ENCODE measurements around the gene JAKMIP2.

The JAKMIP2 gene

DNA sequence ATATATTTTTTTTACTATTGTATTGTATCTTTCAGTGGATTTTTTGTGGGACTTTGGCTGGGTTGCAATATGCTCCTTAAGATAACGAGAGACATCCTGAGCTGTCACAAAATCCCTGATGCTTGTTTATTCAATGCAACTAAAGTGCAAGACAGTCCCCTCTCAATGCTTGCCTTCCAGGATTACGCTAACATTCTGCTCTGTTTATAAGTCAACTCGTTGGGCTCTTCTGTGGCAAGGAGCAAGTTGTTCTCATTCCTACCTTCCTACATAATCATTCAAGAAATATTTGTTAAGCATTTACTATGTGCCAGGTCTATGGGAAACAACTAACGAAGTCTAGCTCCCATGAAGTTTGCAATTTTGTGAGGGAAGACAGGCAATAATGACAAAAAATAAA is 40.4 kb downstream of the JAKMIP2 start:
- Histone ChIP-seq H3K9me3 (ENCODE audit: insufficient read depth, low read length) (no peaks in the 10 kb centered on the region), H3K4me3 (ENCODE audit: insufficient read depth, low read length, poor library complexity, severe bottlenecking) (no peak overlapping the region), H3K9me2 (replicated peaks; ENCODE audit: insufficient read depth, low read length) (no peaks in the 10 kb centered on the region), H3K79me2 (ENCODE audit: insufficient read depth, low read length) (no peaks in the 10 kb centered on the region), H3K27ac (ENCODE audit: low read depth, low read length) (no peak overlapping the region), H4K20me1 (ENCODE audit: low read depth, low read length) (no peaks in the 10 kb centered on the region), H3K4me2 (ENCODE audit: low read depth, low read length, poor library complexity, severe bottlenecking) (no peak overlapping the region), H3F3A (ENCODE audit: insufficient read depth) (no peaks in the 10 kb centered on the region), H3K9ac (ENCODE audit: low read length) (no peak overlapping the region), H3K36me3 (ENCODE audit: low read length) (no peaks in the 10 kb centered on the region), H2AFZ (ENCODE audit: low read depth, low read length, severe bottlenecking) (no peak overlapping the region), H3K27me3 (ENCODE audit: low read length) (no peaks in the 10 kb centered on the region)
- TF ChIP-seq, protein P1, sequence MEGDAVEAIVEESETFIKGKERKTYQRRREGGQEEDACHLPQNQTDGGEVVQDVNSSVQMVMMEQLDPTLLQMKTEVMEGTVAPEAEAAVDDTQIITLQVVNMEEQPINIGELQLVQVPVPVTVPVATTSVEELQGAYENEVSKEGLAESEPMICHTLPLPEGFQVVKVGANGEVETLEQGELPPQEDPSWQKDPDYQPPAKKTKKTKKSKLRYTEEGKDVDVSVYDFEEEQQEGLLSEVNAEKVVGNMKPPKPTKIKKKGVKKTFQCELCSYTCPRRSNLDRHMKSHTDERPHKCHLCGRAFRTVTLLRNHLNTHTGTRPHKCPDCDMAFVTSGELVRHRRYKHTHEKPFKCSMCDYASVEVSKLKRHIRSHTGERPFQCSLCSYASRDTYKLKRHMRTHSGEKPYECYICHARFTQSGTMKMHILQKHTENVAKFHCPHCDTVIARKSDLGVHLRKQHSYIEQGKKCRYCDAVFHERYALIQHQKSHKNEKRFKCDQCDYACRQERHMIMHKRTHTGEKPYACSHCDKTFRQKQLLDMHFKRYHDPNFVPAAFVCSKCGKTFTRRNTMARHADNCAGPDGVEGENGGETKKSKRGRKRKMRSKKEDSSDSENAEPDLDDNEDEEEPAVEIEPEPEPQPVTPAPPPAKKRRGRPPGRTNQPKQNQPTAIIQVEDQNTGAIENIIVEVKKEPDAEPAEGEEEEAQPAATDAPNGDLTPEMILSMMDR (IDR thresholded peaks at IDR 0.05; ENCODE audit: insufficient read depth, low read length, poor library complexity, severe bottlenecking) = no peak

DNA sequence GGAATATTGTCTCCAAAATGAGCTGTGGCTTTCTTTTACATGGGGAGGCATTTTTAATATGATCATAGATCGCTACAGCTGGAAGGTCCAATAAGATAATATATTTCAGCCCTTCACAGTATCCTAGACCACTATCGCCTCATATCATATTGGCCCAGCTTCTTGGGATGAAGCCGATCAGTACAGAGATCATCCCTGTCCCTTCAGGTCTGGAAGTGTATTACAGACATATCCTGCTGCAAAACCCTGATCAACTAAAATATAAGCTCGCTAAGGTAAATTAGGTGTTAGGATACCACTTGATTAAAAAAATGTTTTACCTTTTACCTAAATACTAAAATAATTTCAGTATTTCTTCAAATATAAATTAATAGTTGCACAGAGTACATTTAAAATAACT is 41.7 kb downstream of the JAKMIP2 start:
- Histone ChIP-seq H3K4me3 (ENCODE audit: insufficient read depth, low read length, poor library complexity, severe bottlenecking) (no peak overlapping the region), H3K27me3 (ENCODE audit: low read length) (no peaks in the 10 kb centered on the region), H3K9me3 (ENCODE audit: insufficient read depth, low read length) (no peaks in the 10 kb centered on the region), H3K9me2 (replicated peaks; ENCODE audit: insufficient read depth, low read length) (no peaks in the 10 kb centered on the region), H3K9ac (ENCODE audit: low read length) (no peak overlapping the region), H3K4me2 (ENCODE audit: low read depth, low read length, poor library complexity, severe bottlenecking) (no peak overlapping the region), H4K20me1 (ENCODE audit: low read depth, low read length) (no peaks in the 10 kb centered on the region), H3F3A (ENCODE audit: insufficient read depth) (no peaks in the 10 kb centered on the region), H2AFZ (ENCODE audit: low read depth, low read length, severe bottlenecking) (no peak overlapping the region), H3K36me3 (ENCODE audit: low read length) (no peaks in the 10 kb centered on the region), H3K27ac (ENCODE audit: low read depth, low read length) (no peak overlapping the region), H3K79me2 (ENCODE audit: insufficient read depth, low read length) (no peaks in the 10 kb centered on the region)
- no peak for TF ChIP-seq EZH2phosphoT487 (conservative IDR thresholded peaks at IDR 0.05; ENCODE audit: low read length)
- TF ChIP-seq, protein P1 (IDR thresholded peaks at IDR 0.05; ENCODE audit: insufficient read depth, low read length, poor library complexity, severe bottlenecking) = no peak

DNA sequence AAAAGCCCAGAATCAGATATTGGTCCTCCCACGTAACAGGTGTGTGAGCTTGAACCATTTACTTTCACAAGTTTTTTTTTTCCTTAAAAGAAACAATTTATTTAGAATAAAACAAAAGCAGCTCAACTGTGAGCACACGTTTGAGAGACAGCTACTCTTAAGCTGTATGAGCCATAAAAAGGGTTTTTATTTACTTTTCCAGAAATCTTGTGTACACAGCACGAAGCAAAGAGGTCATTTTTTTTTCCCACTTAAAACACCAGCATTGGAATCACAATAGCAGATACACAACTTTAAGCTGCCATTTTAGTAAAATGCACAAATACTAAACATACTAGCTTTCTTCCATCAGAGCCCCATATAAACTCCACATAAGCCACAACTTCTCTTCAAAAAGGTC is 44.6 kb downstream of the JAKMIP2 start:
- Histone ChIP-seq H3K27me3 (ENCODE audit: low read length) (no peaks in the 10 kb centered on the region), H3K9me3 (ENCODE audit: insufficient read depth, low read length) (no peaks in the 10 kb centered on the region), H3K79me2 (ENCODE audit: insufficient read depth, low read length) (no peaks in the 10 kb centered on the region), H3K4me2 (ENCODE audit: low read depth, low read length, poor library complexity, severe bottlenecking) (no peak overlapping the region), H2AFZ (ENCODE audit: low read depth, low read length, severe bottlenecking) (no peak overlapping the region), H4K20me1 (ENCODE audit: low read depth, low read length) (no peaks in the 10 kb centered on the region), H3K36me3 (ENCODE audit: low read length) (no peaks in the 10 kb centered on the region), H3K27ac (ENCODE audit: low read depth, low read length) (no peak overlapping the region), H3F3A (ENCODE audit: insufficient read depth) (no peaks in the 10 kb centered on the region), H3K9ac (ENCODE audit: low read length) (no peak overlapping the region), H3K9me2 (replicated peaks; ENCODE audit: insufficient read depth, low read length) (no peaks in the 10 kb centered on the region), H3K4me3 (ENCODE audit: insufficient read depth, low read length, poor library complexity, severe bottlenecking) (no peak overlapping the region)
- TF ChIP-seq EZH2phosphoT487 (conservative IDR thresholded peaks at IDR 0.05; ENCODE audit: low read length) = no peak
- TF ChIP-seq, protein P1 (IDR thresholded peaks at IDR 0.05; ENCODE audit: insufficient read depth, low read length, poor library complexity, severe bottlenecking) = no peak

Data from SU-DHL-6 (cell line).